ENCODE measurements around the gene UCP3.

The UCP3 gene

GRCh38 chr11:73950869-73951710, 57.8 kb downstream of the UCP3 start, which contains the start of gene DNAJB13:
DNAJB13 (plus strand) TSS chr11:73951026; CDS start chr11:73951070, 44 bp downstream.
- no peak for DNase-seq
